Measurements from ENCODE around the gene DPM2.

The DPM2 gene, protein sequence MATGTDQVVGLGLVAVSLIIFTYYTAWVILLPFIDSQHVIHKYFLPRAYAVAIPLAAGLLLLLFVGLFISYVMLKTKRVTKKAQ

DNA sequence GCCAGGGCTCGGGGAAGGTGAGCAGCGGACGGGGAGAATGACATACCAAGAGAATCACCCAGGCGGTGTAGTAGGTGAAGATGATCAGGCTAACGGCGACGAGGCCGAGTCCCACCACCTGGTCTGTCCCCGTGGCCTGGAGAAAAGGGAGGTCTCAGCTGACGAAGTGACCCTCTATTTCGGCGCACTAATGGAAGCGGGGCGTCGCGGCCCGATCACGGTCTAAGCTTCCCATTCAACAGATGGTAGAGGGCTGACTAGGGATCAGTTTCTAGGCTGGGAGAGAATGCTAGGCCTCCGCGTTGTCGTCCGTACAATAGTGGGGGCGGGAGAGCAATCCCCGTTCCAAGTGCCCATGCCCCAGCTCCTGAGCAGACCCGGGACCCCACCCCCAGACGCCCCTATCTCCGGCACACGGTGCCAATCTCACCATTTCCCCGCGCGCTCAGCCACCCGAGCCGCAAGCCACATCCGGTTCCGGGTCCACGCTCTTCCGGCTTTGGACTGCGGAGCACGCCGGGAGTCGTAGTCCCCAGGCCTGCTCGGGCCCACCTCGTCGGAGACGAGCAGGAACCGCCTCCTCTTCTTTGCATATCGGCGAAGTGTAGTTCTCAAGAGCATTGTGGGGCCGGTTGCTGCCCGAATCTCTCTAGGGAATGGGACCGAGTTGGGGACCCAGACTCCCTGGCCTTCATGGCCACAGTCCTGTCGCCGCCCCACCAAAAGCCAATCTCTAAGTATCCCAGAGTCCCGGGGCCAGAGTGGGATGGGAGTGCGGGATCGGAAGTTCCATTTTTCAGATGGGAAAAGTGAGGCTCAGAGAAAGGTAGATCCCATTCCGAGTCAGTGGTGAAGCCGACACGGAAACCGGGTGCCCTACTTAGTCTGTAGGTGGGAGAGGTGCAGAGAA, at the start of gene DPM2:
TSS of gene DPM2 (minus strand) at position 467 of the 910 bp plus-strand sequence. CDS start at position 433, 34 bp downstream.
- POLR2A ChIA-PET, result no interaction called here
- DNase-seq (ENCODE audit: extremely low spot score), result peak; percentile 95
- CTCF ChIA-PET, result interaction anchor here (0.9 to 25.1 kb wide), 4 partner anchors 22 to 203 kb away, joined by 3 to 615 read pairs (median 4); partner anchors contain the start of gene TOR2A
- TF ChIP-seq, protein P1, sequence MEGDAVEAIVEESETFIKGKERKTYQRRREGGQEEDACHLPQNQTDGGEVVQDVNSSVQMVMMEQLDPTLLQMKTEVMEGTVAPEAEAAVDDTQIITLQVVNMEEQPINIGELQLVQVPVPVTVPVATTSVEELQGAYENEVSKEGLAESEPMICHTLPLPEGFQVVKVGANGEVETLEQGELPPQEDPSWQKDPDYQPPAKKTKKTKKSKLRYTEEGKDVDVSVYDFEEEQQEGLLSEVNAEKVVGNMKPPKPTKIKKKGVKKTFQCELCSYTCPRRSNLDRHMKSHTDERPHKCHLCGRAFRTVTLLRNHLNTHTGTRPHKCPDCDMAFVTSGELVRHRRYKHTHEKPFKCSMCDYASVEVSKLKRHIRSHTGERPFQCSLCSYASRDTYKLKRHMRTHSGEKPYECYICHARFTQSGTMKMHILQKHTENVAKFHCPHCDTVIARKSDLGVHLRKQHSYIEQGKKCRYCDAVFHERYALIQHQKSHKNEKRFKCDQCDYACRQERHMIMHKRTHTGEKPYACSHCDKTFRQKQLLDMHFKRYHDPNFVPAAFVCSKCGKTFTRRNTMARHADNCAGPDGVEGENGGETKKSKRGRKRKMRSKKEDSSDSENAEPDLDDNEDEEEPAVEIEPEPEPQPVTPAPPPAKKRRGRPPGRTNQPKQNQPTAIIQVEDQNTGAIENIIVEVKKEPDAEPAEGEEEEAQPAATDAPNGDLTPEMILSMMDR (IDR thresholded peaks at IDR 0.05; ENCODE audit: control extremely low read depth, extremely low read depth, low read depth, missing control alignments), result no peak

DNA sequence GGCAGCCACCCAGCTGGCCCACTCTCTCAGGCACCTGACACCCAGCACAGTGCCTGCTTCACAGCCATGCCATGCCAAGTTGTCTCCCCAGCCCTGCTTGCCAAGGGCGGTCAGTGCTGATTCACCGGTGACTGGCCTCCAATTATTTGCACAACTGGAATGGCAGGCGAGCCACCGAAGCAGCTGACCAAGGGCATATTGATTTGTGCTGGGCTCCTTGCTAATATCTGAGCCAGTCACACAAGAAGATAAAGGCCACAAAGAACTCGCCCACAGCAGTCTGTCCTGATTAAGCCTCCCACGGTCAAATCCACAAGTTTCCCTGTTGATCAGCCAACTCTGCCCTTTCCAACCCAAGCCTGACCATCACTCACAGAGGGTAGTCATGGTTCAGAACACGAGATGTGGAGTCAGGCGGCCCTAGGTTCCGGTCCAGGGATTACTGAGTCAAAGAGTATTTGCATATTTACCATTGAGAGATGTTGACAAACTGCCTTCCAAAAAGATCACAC, 49.5 kb upstream of the DPM2 start:
- DNase-seq (ENCODE audit: extremely low spot score), result no peak
- ChIA-PET POLR2A (no interaction called here), CTCF (interaction anchor here (1.4 kb wide), 1 partner anchor 13 kb away, joined by 3 read pairs; no protein-coding TSS in a partner anchor)
- TF ChIP-seq, protein P1 (IDR thresholded peaks at IDR 0.05; ENCODE audit: control extremely low read depth, extremely low read depth, low read depth, missing control alignments), result no peak

DNA sequence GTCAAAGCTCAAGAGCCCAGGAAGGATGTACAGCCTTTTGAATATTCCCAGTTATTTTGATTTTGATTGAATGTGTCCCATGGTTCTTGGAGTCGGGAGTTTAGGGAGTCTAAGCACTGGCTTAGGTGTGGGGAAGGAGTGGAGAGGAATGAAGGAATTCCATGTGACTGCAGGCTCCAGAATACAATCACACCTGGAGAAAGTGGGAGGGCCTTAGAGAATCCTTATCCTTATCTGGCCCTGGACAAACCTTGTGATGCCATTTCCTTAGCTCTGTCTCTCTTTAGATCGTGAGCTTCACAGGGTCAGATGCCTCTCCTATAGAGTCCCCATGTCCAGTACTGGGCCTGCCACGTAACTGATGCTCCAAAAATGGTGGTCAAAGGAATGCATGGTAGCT, 47.4 kb upstream of the DPM2 start:
- TF ChIP-seq, protein P1 (IDR thresholded peaks at IDR 0.05; ENCODE audit: control extremely low read depth, extremely low read depth, low read depth, missing control alignments), result no peak
- ChIA-PET POLR2A (no interaction called here), CTCF (interaction anchor here (0.9 to 2.8 kb wide), 3 partner anchors 41 to 49 kb away, joined by 3 to 13 read pairs (median 3); no protein-coding TSS in a partner anchor)

DNA sequence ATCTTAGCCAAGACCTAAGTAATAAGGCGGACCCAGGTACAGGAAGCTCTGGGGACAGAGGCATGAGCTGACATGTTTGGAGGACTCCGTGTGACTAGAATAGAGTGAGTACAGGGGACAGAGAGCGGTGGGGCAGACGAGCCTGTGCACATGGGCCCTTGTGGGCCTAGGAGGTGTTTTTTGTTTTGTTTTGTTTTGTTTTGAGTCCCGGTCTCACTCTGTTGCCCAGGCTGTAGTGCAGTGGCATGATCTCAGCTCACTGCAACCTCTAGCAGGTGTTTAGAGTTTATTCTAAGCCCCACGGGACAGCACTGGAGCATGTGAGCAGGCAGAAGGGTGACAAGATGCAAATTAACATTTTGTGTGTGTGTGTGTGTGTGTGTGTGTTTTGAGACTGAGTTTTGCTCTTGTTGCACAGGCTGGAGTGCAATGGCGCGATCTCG, 46.2 kb upstream of the DPM2 start:
- DNase-seq (ENCODE audit: extremely low spot score), result peak; percentile 67
- ChIA-PET POLR2A (interaction anchor here (1.1 kb wide), 1 partner anchor 35 kb away, joined by 4 read pairs; no protein-coding TSS in a partner anchor), CTCF (interaction anchor here (0.8 to 2.8 kb wide), 4 partner anchors 28 to 51 kb away, joined by 3 to 13 read pairs (median 3); no protein-coding TSS in a partner anchor)
- TF ChIP-seq, protein P1 (IDR thresholded peaks at IDR 0.05; ENCODE audit: control extremely low read depth, extremely low read depth, low read depth, missing control alignments), result no peak

More for the DNA sequence above, 47.4 kb upstream of the DPM2 start:
- no peak for DNase-seq (ENCODE audit: extremely low spot score)

DNA sequence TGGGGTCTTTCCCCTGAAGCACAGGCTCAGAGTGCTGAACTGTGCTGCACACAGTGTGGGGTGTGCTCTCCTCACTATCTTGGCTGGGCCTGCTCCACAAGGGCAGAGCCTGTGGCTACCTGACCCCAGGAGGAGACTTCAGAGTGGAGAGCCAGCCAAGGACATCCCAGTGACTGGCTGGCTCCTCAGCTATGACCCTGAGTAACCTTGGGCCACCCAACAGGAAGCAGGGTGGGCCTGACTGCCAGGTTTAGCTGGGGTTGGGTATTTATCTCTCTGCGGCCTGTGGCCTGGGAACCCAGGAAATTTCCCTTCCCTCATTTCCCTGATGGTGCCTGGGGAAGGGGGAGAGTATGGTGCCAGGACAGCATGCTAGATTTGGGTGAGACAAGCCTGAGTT, 45.3 kb upstream of the DPM2 start:
- ChIA-PET CTCF (interaction anchor here (0.8 to 2.8 kb wide), 5 partner anchors 14 to 53 kb away, joined by 3 to 13 read pairs (median 3); no protein-coding TSS in a partner anchor), POLR2A (interaction anchor here (1.0 kb wide), 1 partner anchor 8 kb away, joined by 3 read pairs; no protein-coding TSS in a partner anchor)
- TF ChIP-seq, protein P1 (IDR thresholded peaks at IDR 0.05; ENCODE audit: control extremely low read depth, extremely low read depth, low read depth, missing control alignments), result no peak

DNA sequence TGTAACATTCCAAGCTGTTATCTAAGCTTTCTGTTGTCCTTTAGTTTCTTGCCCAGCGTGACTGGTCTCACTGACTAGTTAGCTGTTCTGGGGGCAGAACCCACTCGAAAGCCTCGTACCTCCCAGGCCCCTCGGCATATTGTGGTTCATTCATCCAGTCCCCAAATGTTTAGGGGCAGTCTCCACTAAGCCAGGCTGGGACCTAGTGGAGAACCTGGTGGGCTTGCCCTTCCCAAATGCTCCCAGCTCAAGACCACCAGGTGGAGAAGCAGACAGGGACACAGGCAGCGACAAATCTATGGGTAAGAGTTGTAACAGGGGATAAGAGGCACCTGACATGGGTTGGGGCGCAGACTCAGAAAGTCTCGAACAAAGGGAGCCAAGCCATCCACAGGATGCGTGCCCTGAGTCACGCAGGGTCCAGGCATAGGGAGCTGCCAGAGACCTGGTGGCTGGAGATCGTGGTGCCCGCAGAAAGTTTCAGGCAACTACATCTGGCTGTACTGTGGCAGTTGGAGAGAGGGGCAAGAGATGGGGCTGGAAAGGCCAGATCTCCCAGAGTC, 44.0 kb upstream of the DPM2 start:
- DNase-seq (ENCODE audit: extremely low spot score), result no peak
- TF ChIP-seq, protein P1 (IDR thresholded peaks at IDR 0.05; ENCODE audit: control extremely low read depth, extremely low read depth, low read depth, missing control alignments), result no peak
- CTCF ChIA-PET, result interaction anchor here (0.8 to 3.9 kb wide), 6 partner anchors 27 to 392 kb away, joined by 3 to 34 read pairs (median 4); no protein-coding TSS in a partner anchor

More for the DNA sequence above, 45.3 kb upstream of the DPM2 start:
- DNase-seq (ENCODE audit: extremely low spot score), result no peak

More for the DNA sequence above, 44.0 kb upstream of the DPM2 start:
- POLR2A ChIA-PET, result interaction anchor here (0.9 to 3.2 kb wide), 4 partner anchors 9 to 14 kb away, joined by 3 to 14 read pairs (median 4); no protein-coding TSS in a partner anchor
